Activated naive CD4-positive, alpha-beta T cell treated with anti-CD3 and anti-CD28 coated beads, Interleukin-2, amount 50 U/mL, for 16 hours (primary cell): ENCODE data around the gene VTCN1.
"Not testable (repeated sequence)": the region's sequence is repeated elsewhere in the genome, so short reads cannot be mapped to it uniquely, and the experiment has no call there.

Experiments
- DNase-seq: peaks from one replicate; pipeline ENCODE4 v3.0.0-alpha.2; 2020

Gene VTCN1

DNA sequence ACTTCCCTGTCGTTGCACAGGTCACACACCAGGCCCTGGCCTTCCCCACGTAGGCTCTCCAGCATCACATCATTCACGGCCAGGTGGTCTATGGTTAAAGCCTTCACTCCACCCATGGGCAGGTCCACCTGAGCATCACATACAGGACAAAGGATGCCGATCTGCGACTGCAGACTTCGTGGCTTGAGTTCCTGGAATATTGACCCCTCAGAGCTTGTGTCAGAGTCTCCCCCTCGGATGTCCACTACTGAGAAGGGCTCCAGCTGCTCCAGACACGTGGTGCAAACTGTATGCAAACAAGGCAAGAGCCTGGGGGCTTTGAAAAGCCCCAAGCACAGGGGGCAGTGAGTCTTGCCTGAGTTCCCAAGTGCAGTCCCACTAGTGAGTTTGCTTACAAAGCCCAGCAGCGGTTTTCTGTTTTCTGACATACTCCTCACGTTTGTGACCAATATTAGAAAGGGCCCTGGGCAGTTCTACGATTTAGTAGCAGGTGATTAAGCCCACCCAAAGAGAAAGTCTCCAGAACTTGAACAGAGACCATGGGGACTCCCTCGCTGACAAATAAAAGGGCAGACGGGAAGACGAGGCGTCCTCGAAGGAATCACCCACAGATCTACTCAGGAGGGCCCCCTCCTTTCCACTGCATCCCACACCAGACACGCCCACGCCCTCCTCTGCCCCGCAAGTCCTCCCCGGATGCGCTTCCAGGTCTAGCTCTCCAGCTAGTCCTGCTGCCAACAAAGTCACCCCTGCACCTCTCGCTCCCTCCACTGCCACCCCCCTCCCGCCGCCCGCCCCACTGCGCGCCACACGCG lies 89.7 kb downstream of the VTCN1 start:
- no peak for DNase-seq

DNA sequence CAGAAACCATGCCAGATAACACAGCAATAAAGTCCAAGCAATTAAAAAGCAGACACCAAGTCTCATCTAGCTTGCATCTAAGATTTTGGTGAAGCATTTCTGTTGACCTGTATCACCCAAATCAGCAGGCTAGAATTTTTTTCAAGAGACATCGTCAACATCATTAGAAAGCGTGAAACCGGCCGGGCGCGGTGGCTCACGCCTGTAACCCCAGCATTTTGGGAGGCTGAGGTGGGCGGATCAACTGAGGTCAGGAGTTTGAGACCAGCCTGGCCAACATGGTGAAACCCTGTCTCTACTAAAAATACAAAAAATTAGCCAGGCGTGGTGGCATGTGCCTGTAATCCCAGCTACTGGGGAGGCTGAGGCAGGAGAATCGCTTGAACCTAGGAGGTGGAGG lies 91.6 kb downstream of the VTCN1 start:
- not testable (repeated sequence) for DNase-seq

DNA sequence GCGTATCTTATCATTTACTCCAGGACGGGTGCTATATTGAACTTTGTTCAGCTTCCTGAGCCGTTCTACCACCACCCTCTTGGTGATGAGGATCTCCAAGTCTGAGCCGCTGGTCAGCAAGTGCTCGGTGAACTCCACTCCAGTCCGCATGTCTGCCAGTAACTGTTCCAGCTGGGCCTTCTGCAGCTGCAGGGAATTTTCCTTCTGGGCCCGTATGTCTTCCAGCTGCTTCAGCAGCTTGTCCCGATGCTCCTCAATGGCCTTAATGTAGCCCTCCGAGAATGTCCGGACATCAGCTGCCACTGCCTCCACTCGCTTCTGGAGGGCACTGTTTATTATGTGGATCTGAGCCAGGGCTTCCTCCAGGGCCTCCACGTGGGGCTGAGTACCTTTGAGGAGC lies 92.6 kb downstream of the VTCN1 start:
- DNase-seq = no peak

DNA sequence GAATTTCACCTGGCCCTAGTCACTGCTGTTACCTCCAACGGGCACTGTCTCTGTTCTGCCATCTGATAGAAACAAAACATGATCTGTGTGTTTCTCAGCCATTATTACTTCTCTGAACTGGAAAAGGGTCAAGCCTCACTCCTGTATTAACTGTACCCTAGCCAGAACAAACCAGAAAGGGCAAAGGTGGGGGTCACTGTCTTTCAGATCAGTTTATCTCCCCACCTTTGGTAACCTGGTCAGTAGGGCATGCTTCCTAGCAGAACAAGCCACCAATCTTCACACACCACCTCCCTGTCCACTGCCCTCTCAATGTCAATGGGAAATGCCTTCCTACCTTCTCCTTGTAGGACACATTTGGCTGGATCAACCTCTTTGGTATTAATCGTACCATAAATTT lies 93.0 kb downstream of the VTCN1 start:
- no peak for DNase-seq

DNA sequence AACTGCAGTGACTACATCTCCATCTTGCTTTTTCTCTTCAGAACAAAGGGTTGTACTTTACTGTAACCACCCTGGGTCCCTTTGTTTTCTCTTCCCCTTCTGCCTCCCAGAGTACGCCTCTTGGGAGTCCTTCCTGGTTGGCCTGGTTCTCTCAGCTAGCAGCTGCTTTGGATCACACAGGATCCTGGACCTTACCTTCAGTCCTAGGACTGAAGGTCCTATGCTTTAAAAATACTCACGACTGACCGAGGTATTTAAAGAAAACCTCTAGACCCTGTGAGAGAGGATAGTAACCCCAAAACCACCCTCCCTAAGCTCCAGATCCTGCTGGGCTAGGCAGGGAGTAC lies 94.0 kb downstream of the VTCN1 start:
- DNase-seq = no peak

DNA sequence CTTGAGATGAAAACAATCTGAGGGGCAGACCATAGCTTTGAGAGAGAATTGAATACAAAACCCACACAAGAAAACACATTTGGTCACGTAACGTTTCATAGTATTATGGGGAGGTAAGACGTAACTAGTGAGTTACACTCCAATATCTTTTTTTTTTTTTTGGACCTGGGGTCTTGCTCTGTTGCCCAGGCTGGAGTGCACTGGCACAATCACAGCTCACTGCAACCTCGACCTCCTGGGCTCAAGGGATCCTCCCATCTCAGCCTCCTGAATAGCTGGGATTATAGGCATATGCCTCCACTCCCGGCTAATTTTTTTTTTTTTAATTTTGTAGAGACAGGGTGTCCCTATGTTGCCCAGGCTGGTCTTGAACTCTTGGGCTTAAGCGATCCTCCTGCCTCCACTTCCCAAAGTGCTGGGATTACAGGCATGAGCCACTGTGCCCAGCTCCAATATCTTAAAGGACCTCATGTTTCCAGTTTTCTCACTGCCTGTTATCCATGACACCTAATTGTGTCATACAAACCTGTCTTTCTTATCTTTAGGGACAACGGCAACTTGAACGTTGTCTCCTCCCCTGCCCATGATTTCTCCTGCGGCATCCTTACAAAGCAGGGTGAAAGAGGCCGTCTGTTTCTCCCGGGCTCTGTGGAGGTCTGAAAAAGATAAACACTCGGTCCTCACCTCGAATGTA lies 94.5 kb downstream of the VTCN1 start:
- no peak for DNase-seq

DNA sequence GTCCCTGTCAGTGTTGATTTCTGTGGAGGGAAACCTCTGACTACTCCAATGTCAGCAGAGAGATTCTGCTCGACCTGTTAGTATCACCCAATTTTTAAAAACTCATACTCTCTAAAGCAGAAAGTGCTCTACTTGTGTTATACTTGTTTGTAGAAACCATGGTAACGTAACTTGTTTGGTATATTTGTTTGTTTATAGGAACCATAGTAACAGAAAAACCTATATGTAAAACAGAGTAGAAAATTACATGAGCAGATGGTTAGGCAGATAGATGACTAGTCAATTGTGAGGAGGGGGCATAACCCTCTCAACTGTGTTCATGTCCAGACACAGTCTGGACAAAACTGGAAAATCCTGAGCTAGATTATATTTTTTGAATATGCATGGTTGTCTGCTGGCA lies 95.8 kb downstream of the VTCN1 start:
- DNase-seq = no peak

DNA sequence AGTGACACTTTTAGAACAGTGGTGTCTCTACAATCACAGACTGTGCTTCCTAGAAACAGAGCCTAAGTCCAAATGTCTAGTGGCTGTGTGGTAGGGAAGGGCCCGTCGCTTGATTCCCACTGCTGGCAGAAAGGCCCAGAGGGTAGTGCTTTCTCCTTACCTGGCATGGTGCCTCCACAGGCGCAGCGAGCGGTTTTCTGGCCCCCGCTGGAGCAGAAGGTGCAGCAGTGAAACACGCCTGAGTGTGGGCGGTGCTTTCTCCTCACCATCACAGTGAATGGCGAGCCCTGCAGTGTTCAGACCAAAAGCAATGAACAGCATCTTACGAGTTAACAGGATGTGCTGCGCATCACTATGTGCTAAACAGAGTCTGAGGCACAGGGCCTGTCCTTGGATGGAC lies 97.5 kb downstream of the VTCN1 start:
- no peak for DNase-seq

DNA sequence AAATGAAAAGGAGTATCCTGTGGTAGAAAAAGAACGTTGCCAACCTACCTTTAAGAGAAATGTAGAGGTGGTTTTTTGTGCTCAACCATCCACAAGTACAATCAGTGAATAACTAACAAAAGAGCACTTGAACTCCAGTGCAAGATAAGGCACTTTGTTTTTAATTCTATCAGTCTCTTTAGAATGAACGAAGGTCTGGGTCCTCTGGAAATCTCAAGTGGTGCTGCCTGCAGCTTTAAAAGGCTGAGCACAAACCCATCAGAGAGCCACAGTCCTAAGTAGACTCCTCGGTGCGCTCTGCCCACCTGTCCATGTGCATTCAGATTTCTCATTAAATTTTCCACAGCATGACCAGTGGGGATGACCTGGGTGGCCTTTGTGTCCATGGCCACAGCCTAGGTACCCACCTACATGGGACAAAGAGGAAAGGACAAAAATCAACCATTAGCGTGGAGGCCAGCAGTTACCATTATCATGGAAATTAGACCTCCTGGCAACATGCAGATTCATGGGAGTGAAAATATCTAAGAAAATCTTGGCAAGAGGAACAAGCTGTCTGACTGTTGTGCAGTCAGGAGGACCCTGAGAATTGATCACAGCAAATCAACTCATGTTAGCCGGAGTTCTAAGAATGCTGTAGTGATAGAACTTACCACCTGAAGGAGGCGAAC lies 98.5 kb downstream of the VTCN1 start:
- DNase-seq = no peak

DNA sequence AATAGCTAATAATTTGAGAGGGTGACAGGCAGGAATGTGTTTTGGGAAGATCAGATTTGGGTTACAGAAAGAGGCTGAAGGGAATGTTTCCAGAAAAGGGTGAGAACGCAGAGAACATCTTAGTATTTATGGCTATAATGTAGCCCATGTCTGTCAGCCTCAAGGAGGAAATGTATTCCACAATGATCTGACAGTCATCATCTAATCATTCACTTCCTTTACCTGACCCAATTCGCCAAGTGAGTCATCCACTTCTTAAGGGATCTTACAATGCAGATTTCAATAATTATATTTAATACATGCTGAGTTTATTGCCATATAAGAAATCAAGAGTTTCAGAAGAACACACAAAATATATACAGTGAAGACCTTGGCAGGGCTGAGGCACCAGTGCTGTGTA lies 100.0 kb downstream of the VTCN1 start:
- DNase-seq = no peak

DNA sequence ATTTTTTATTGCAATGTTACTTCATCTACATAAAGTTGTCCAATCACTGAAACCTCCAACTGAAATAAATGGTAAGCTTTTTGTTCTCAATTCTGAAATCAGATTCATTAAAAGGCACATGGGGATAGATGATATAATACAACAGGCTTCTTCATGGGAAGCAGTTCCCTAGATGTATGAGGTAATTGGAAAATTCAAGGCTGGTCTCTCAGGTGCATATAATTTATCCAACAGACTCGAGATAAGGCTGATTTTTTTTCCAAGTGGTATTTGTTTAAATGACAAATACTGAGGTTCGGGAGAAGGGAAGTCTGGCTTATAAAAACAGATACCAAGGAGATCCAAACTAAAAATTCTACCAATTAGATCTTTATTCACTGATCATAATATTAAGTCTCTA lies 103.4 kb downstream of the VTCN1 start:
- no peak for DNase-seq

DNA sequence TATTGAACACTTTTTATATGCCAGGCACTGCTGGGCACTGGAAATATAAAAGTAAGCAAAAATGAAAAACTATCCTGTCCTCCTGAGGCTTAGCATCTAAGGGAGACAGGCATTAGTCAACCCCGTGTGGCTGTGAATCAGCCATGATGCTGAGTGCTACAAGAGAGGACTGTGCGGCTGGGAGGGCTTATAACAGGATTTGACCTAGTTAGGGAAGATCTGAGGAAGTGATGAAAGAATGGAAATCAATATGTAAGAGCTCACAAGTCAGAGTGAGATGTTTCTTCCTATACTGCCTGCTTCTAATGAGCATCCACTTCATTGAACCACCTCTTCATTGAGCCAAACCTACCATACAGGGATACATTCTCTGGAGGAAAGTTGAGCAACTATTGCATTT lies 104.2 kb downstream of the VTCN1 start:
- no peak for DNase-seq

DNA sequence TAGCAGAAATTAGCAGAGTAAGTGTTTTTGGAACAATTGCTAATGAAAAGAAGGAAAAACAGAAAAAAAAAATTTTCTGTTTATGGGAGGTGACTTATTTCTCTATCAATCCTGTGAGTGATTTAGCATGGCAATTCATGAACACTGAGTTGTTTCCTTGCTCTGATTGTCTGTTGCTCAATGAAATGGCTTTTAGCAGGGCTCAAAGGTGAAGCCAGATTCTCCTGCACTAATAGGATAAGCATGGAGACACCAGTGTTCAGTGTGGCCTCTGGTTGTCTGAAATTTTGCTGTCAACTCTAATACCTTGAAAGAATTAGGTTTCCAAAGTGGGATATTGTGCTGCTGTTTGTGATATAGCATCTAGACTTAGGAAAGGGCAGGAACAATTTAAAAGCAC lies 105.0 kb downstream of the VTCN1 start:
- DNase-seq = no peak

DNA sequence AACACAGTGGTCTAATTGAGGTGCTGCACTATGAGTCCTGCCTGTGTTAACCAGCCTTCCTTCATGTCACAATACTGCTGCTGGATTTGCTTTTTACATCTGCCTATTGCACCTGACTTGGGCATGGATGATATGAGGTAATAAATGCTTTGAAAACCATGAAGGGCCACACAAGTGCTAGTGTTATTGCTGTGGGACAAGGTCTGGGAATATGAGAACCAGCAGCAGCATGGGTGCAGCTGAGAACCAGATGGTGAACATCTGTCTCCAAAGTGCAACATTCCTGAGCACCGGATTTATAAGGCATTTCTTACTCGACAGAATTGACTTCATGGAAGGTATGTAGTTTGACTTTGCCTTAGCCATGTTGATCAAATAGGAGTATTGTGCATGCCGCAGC lies 105.7 kb downstream of the VTCN1 start:
- DNase-seq = no peak

DNA sequence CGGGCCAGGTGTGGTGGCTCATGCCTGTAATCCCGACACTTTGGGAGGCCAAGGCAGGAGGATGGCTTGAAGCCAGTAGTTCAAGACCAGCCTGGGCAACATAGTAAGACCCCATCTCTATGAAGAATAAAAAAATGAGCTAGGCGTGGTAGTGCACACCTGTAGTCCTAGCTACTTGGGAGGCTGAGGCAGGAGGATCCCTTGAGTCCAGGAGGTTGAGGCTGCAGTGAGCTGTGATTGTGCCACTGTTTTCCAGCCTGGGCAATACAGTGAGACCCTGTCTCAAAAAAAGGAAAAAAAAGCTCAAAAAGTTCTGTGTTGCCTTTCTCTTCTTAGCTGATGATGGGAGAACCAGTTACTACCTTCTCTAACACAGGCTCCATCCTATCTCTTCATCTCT lies 108.9 kb downstream of the VTCN1 start:
- DNase-seq = not testable (repeated sequence)

DNA sequence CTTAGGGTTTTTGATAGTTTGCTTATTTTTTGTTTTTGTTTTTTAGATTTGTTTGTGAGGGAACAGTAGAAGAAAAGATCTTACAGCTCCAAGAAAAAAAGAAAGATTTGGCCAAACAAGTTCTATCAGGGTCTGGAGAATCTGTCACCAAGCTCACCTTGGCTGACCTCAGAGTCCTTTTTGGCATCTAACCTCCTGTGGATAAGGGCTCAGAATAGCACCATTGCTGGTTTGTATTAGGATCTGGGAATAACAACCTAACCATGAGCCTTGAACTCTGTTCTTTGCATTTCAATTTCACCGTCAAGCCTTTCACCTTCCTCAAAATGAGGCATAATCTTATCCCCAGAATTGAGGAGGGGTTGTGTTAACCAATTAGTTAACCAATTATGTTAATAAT lies 109.4 kb downstream of the VTCN1 start:
- no peak for DNase-seq

DNA sequence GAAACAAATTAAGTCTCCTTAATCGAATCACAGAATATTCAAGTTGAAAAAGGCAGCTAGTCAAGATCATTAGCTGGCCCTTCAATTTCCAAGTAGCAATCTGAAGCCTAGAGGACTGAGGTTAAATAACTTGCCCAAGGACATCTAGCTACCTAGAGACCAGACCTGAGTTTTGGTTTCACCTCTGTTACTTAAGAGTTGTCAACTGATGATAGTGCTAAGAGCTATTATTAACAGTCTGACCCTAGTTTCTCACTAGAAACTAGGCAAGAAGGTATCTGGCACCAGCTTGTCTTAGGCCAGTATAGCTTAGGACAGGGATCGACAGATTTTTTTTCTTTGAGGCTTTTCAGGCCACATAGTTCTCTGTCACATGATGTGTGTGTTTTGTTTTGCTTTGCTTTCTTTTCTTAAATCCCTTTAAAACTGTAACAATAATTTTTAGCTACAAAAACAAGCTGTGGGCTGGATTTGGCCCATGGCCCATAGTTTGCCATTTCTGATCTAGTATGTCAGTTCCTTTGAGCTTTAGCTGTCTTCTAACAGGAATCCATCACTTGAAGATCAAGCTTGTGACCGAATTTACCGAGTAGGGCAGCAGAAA lies 112.3 kb downstream of the VTCN1 start:
- no peak for DNase-seq

DNA sequence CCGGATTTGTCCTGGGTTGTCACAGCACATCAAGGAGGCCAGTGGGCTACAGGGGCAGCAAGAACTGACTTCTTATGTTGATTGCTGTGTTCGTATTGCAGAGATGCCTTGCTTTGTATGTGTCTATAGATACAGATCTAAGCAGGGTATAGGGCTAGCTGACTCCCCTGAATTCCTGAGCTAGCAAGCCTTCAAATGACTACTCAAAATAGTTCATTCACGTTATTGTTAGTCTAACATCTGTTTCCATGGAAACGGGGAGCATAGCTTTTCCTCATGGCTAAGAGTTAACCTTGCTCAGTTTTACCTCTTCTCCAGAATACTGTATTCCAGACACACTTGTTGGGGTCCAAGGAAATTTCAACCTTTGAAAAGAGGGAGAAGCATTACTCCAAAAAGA lies 113.3 kb downstream of the VTCN1 start:
- no peak for DNase-seq

DNA sequence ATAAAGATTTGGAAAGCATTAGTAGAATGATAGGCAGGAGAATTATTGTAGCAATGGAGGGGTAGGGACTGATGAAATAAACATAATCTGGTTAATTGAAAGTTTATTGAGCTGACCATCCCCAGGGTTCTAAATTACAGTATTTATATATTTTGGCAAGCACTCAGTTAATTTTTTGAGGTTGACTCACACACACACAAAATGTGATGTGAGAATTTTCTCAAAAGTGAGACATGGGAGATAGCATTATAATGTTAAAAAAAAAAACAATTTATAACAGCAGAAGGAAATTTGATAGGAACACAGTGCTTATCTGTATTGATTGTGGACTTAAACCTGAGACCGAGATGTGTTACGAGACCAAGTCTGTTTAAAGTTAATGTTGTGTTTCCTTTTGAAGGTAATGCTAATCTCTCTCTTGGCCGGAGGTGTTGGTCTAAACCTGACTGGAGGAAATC lies 113.7 kb downstream of the VTCN1 start:
- no peak for DNase-seq

DNA sequence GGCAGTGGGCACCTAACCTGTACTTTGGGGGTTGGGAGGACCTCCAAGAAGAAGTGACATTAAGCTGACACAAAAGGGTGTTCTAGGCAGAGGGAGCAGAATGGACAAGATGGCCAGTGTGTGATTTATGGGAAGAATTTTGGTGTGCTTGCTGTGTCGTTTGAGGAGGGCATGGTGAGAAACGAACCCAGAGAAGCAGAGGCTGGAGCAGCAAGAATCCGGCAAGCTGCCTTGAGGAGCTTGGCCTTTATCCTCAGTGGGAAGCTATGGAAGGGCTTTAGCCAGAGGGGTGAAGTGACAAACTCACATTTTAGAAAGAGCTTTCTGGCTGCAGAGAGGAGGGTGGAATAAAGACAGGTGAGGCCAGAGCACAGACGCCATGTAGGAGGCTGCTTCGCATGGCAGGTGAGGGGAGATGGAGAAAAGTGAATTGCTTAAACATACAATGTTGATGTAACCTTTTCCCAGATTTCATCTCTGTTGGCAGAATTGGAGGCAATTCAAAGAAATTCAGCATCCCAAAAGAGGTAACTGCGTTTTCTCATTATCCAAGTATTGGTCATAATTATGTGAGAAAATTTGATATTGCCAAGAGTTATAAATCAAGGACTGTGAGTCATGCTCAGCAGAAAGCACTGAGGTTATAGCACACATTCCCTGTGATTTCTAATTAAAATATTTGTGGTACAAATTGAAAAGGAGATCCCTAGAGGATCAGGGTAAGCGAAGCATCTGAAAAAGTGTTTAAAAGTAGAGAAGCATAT lies 115.7 kb downstream of the VTCN1 start:
- no peak for DNase-seq

DNA sequence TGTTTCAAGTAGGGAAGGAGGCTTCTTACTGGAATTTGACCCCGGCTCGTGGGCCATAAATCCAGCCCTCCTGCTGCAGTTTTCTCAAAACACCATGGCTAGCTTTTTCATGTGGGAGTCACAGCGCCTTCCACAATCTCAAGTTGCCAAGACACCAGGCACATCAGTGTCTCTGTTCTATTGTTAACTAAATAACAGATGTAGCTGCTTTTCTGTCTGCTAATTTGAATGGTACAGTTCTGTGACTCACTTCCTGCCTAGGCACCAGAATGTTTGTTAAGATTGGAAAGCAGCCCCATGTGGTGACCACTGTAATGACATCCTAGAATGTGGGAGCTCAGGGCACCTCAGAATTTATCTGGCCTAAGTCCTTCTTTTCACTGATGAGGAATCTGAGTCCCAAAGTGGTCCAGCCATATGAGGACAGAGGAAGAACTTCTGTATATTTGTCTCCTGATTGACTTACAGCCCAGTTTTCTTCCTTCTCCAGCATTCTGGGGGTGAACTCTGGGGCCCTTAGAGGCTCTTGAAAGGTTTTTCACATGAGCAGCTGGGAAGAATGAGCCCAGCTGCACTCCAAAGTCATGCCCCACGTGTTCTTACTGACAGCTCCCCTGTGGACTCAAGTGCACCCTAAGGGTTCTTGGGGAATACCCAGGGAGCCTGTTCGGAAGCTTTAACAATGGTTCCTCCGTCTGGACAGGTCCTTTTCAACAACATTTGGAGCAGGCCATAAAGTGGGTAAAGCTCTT lies 116.7 kb downstream of the VTCN1 start:
- DNase-seq = peak; percentile 32
